ENCODE data around the gene KCNK4. TPM values are rescaled to one million over a fixed set of nuclear protein-coding genes. Genes with fewer than 3 reads are reported as not detected.

KCNK4 gene
- total RNA-seq, 1 donor from 2014 or later = not detected

GRCh38 chr11:64251753-64252002 lies 39.4 kb upstream of the KCNK4 start:
- H2AFZ ChIP-seq (replicated peaks) = peak overlapping the region; percentile 87

DNA sequence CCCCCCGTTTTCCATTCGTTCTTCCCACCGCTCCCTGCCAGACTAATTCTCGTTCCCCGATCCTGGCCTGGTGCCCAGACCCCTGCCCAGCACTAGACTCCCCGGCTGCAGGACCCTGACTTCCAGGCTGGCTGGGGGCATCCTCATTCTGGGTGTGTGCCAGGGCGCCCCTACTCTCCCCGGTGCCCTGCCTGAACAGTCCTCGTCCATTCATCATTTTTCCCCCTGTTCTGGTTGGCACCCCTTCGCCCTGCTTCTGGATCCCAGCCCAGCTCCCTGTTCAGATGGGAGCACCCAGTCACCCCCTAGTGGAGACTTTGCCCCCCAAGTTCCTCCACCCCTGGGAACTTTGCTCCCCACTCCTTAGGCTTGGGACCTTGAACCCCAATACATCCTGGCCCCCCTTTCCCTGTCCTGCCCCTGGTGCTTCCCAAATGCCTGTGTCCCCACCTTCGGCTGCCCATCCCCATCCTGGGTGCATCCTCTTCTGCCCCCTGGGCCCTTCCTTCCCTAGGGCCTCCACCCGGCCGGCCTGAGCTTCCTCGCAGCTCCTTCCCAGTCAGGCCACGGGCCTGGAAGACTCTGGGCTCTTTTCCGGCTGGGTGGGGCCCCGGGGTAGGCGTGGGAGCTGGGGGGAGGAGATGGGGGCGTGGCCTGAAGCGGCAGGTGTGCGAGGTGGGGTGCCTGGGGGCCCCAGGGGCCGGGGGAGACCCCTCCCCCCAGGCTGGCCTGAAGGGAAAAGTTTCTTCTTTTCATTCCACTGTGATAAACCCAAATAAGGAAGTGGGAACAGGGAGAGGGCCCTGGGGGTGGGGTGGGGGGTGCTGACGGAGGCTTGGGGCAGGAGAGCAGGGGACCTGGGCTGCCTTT lies 38.9 kb upstream of the KCNK4 start:
- H3F3A ChIP-seq (ENCODE audit: low read depth) = peaks cover 44% of the 10 kb centered on the region
- no peak overlapping the region for H3K27ac Mint-ChIP-seq
- no peaks in the 10 kb centered on the region for H3K9me3 Mint-ChIP-seq

More at GRCh38 chr11:64251753-64252002, 39.4 kb upstream of the KCNK4 start:
- H3K27ac Mint-ChIP-seq = no peak overlapping the region
- peaks cover 6% of the 10 kb centered on the region for H3K27me3 ChIP-seq
- peaks cover 25% of the 10 kb centered on the region for H4K20me1 ChIP-seq (ENCODE audit: low read depth)
- H3K27ac ChIP-seq = no peak overlapping the region
- H3K36me3 Mint-ChIP-seq = peaks cover 4% of the 10 kb centered on the region
- H3K9me3 Mint-ChIP-seq = no peaks in the 10 kb centered on the region
- peaks cover 17% of the 10 kb centered on the region for H3K27me3 Mint-ChIP-seq (ENCODE audit: insufficient read depth, low read depth)
- no peaks in the 10 kb centered on the region for H3K9me3 ChIP-seq (ENCODE audit: low read depth)
- TF ChIP-seq EZH2phosphoT487 (IDR thresholded peaks at IDR 0.05) (no peak), CTCF (IDR thresholded peaks at IDR 0.05) (no peak), EZH2 (IDR thresholded peaks at IDR 0.05) (no peak)
- peaks cover 11% of the 10 kb centered on the region for H3K79me2 ChIP-seq (ENCODE audit: low read depth)
- peak overlapping the region; percentile 80 for H3K4me3 ChIP-seq
- peaks cover 49% of the 10 kb centered on the region for H3F3A ChIP-seq (ENCODE audit: low read depth)
- peaks cover 45% of the 10 kb centered on the region for H3K4me1 Mint-ChIP-seq
- peak overlapping the region; percentile 95 for H3K4me3 Mint-ChIP-seq
- peak overlapping the region; percentile 36 for H3K9ac ChIP-seq
- peaks cover 38% of the 10 kb centered on the region for H3K4me1 ChIP-seq
- no peaks in the 10 kb centered on the region for H3K36me3 ChIP-seq
- no peak for DNase-seq (ENCODE audit: low spot score)
- peak overlapping the region; percentile 89 for H3K4me2 ChIP-seq

GRCh38 chr11:64253043-64253442 lies 38.1 kb upstream of the KCNK4 start:
- no peak for DNase-seq (ENCODE audit: low spot score)
- peak overlapping the region; percentile 89 for H3K4me2 ChIP-seq
- peaks cover 38% of the 10 kb centered on the region for H3F3A ChIP-seq (ENCODE audit: low read depth)
- H3K4me3 ChIP-seq = peak overlapping the region; percentile 80
- H3K4me1 ChIP-seq = peaks cover 32% of the 10 kb centered on the region
- H3K27ac ChIP-seq = no peak overlapping the region
- H3K36me3 ChIP-seq = no peaks in the 10 kb centered on the region
- peaks cover 3% of the 10 kb centered on the region for H3K27me3 ChIP-seq
- no peaks in the 10 kb centered on the region for H3K9me3 Mint-ChIP-seq
- peaks cover 25% of the 10 kb centered on the region for H4K20me1 ChIP-seq (ENCODE audit: low read depth)
- peak overlapping the region; percentile 95 for H3K4me3 Mint-ChIP-seq
- no peak overlapping the region for H3K27ac Mint-ChIP-seq
- peaks cover 6% of the 10 kb centered on the region for H3K36me3 Mint-ChIP-seq
- peaks cover 38% of the 10 kb centered on the region for H3K4me1 Mint-ChIP-seq
- H3K9ac ChIP-seq = no peak overlapping the region
- peaks cover 11% of the 10 kb centered on the region for H3K79me2 ChIP-seq (ENCODE audit: low read depth)
- no peaks in the 10 kb centered on the region for H3K9me3 ChIP-seq (ENCODE audit: low read depth)
- peaks cover 15% of the 10 kb centered on the region for H3K27me3 Mint-ChIP-seq (ENCODE audit: insufficient read depth, low read depth)
- no peak overlapping the region for H2AFZ ChIP-seq (replicated peaks)
- TF ChIP-seq EZH2 (IDR thresholded peaks at IDR 0.05) (no peak), CTCF (IDR thresholded peaks at IDR 0.05) (no peak), EZH2phosphoT487 (IDR thresholded peaks at IDR 0.05) (no peak)

More for the DNA sequence above, 38.9 kb upstream of the KCNK4 start:
- H3K27me3 ChIP-seq = peaks cover 6% of the 10 kb centered on the region
- H3K4me3 Mint-ChIP-seq = peak overlapping the region; percentile 95
- peak overlapping the region; percentile 89 for H3K4me2 ChIP-seq
- no peaks in the 10 kb centered on the region for H3K36me3 ChIP-seq
- peaks cover 38% of the 10 kb centered on the region for H3K4me1 ChIP-seq
- peak; percentile 52 for DNase-seq (ENCODE audit: low spot score)
- H3K27me3 Mint-ChIP-seq (ENCODE audit: insufficient read depth, low read depth) = peaks cover 17% of the 10 kb centered on the region
- H3K9ac ChIP-seq = peak overlapping the region; percentile 36
- H3K36me3 Mint-ChIP-seq = peaks cover 4% of the 10 kb centered on the region
- H3K4me3 ChIP-seq = peak overlapping the region; percentile 80
- TF ChIP-seq EZH2 (IDR thresholded peaks at IDR 0.05) (no peak), CTCF (IDR thresholded peaks at IDR 0.05) (peak; percentile 56)
- peaks cover 42% of the 10 kb centered on the region for H3K4me1 Mint-ChIP-seq
- peaks cover 11% of the 10 kb centered on the region for H3K79me2 ChIP-seq (ENCODE audit: low read depth)
- peaks cover 25% of the 10 kb centered on the region for H4K20me1 ChIP-seq (ENCODE audit: low read depth)
- no peak overlapping the region for H2AFZ ChIP-seq (replicated peaks)
- H3K27ac ChIP-seq = no peak overlapping the region
- no peaks in the 10 kb centered on the region for H3K9me3 ChIP-seq (ENCODE audit: low read depth)

All from neural progenitor cell (in vitro differentiated cells).